HG03159 (cell line): ENCODE measurements around the gene PTOV1.

Source experiments
- ATAC-seq: cut with Tn5 transposase; IDR thresholded peaks from one replicate; pipeline ENCODE4 v1.9.1; 2021; ENCODE audit warnings: mild to moderate bottlenecking, moderate library complexity; ENCODE audit not compliant: unreplicated experiment

Gene PTOV1

DNA sequence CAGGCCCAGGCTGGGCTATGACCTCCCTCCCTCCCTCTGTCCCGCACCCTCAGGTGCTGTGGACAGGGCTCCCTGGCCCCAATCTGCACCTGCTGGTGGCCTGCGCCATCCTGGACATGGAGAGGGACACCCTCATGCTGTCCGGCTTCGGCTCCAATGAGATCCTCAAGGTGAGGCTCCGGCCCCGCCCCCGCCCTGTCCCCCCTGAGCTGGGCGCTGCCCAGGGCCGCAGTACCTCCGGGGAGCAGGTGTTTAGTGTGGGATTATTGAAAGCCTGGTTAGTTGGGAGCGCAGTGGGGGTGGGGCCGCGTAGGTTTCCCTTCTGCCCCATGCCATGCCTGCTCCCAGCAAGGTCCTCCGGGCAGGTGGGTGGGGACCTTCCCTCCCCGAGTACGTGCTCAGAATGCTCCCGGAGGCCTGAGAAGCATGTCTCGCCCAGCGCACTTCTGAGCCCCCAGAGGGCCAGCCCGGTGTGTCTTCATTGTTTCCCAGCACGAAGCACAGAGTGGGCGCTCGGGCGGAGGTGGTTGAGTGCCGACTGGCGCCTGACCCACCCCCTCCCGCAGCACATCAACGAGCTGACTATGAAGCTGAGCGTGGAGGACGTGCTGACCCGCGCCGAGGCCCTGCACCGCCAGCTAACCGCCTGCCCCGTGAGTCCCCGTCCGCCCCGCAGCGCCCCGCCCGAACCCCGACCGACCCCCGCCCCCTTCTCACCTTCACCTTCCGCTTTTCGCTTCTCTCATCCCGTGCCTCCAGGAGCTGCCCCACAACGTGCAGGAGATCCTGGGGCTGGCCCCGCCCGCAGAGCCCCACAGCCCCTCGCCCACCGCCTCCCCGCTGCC lies 36.9 kb downstream of the PTOV1 start:
- ATAC-seq: no peak

DNA sequence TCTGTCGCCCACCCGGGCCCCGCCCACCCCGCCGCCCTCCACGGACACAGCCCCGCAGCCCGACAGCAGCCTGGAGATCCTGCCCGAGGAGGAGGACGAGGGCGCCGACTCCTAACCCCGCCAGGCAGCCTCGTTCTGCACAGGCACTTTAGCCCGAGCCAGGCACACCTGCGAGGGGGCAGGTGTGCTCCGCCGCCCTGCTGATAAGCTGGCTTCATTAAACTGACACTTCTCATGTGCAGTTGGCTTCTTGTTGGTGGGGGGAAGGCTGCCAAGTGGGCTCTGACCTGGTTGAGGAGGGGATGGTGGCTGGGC lies 37.5 kb downstream of the PTOV1 start:
- ATAC-seq: no peak

DNA sequence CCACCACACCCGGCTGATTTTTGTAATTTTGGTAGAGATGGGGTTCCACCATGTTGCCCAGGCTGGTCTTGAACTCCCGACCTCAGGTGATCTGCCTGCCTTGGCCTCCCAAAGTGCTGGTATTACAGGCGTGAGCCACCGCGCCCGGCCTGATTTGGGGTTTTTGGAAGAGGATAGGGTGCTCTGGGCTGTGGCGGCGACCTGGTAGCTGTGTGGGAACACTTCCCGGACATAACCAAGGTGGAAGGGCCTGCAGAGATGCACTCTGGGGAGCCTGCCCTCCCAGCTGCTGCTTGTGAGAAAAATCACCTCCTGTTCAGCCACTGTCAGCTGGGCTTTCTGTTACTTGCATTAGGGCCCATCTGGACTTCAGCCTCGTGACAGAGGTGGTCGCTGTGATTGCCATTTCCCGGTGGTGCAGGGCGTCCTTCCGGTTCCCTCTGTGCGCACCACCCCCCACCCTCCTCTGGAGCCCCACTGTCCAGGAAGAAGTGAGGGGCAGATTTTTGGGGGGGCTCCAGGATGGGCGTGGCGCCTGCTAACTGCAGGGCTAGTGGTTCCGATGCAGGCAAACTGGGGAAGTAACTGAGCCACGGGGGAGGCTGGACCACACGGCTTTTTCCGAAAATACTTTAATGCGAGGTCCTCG lies 38.2 kb downstream of the PTOV1 start:
- no peak for ATAC-seq

DNA sequence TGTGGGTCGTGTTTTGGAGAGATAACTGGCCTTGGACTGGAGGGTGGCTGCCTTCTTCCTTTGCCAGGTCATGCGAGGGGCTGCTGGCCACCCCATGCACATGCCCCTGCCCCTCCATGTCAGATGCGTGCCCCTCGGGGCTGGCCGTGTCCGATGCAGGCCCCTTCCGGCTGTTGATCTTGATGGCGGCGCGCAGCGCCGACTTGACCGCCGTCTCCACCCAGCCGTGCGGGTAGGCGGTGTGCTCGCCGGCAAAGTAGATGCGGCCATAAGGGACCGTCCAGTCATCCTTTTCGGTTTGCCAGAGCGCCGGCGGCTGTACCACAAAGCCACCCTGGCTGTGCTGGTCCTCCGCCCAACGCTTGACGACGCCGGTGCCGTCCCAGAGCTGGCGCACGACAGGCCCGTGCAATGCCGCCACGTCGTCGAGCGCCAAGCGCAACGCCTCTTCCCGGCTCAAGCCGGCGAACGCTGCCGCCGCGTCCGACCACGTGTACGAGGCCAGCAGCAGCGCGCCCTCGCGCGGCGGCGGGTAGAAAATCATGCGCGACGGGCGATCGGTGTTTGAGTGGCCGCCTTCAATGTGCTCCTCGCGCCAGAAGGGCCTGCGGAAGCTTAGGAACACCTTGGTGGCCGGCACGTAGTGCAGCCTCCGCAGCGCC lies 38.9 kb downstream of the PTOV1 start:
- no peak for ATAC-seq

DNA sequence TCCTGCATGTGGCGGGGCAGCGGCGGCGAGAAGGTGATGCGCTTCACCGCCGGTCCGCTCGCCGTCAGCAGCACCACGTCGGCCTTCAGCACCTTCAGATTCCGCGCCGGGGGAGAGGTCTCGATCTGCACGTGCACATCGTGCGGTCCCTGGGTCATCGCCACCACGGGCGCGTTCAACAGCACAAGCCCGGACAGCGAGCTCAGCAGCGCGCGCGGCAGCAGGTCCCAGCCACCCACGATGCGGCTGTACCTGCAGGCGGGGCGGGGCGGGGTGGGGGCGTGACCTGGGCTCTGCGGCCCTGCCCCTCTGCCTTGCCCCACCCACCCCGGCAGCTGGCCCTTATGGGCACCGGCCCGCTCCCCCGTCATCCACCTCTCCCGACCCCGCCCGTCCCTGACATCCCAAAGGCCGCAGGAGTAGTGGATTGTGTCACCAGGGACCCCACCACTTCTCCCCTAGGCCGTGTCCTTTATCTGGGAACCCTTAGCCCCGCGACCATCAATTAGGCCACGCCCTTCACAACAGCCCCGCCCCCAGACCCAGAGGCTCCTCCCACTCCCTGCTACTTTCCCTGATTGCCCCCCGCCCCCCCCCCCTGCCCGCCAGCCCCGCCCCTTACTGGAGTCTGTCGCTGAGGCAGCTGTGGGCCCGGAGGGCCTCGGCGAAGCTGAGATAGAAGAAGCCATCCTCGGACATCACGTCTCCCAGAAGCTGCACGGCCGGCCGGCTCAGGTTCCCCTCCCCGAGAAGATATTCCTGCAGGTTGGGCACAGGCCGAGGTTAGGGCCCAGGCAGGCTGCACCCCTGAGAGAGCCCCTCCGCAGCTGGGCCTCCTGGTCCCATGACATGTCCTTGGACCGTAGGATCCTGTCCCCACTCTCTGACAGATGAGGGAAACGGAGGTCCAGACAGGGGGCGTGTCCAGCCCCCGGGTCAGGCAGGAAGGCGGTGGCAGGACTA lies 39.7 kb downstream of the PTOV1 start:
- no peak for ATAC-seq

DNA sequence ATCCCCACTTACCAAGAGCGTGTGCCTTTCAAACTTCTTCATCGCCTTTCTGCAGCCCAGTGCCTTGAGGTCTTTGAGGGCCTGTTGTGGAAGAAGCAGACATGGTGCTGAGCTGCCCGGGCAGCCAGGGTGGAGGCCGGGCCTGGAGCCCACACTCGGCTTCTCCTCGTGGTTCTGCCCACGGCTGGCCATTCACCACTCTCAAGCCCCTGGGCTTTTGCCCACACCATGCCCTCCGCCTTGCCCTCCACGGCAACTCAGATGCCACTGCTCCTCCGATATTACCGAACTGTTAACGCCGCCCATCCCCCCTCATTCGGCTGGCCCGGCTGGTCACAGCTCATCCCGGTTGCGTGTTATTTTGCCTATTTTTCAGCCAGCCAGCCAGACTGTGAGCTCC lies 40.4 kb downstream of the PTOV1 start:
- no peak for ATAC-seq

DNA sequence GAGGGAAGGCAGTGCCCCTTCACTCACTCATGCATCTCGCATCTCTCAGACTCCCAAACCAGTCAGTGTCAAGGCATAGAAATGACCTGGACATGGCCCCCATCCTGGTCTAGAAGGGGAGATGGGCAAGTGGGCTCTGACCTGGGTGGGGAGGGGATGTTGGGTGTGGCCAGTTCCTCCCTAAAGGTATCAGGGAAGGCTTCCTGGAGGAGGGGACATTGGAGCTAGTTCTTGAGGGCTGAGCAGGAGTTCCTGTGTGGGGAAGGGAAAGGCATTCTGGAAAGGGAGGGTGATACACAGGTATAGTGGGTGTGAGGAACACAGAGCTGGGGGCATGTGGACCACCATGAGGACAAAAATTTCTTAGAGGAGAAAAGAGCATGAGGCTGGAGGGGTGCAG lies 41.8 kb downstream of the PTOV1 start:
- ATAC-seq: no peak

DNA sequence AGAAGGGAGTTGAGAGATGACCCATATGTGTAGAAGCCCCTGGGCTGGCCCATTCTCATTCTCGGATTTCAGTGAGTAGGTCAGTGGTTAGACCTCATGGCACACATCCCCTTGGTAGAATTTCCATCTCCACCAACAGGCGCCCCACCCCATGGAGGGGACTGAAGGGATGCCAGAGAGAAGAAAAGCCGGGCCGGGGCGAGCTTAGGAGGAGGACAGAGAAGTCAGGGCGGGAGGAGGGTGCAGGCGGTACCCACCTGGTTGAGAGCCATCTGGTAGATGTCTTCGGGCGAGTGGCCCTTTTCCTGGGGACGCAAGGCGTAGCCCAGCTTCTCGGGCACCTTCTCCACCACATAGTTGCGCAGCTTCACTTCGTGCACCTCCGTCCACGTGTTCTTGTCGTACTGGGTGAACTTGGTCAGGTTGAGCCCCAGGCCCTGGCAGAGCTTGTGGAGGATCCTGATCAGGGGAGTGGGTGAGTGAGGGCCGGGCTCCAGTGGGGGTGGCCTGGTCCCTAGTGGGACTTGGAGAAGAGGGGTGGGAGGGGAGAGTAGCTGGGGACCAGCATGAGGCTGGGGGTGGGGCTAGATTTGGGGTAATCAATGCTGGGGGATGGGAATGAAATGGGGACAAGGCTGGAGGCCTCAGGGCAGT lies 43.2 kb downstream of the PTOV1 start:
- no peak for ATAC-seq

DNA sequence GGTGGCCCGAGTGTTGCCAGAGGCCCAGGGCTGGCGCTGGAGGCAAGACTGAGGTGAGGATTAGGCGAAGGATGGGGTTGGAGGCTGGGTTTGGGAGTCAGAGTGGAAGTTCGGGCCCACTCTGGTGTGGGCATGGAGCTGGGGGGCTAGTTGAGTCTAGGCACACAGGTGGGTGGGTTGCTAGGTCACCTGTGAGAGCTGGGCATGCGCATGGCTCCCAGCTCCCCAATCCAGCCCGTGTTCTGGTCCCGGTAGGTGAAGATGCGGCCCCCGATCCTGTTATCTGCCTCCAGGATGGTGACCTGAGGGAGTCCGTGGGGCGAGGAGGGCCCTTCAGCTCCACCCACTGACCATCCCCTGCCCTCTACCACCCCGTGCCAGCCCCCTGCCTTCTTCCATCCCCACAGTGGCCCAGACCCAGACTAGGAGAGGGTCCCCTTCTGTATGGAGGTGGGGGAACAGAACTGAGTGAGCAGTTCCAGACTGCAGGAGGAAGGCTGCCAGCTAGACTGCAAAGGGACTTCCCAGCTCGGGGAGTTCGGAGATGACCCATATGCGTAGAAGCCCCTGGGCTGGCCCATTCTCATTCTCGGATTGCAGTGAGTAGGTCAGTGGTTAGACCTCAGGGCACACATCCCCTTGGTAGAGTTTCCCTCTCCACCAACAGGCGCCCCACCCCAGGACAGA lies 44.1 kb downstream of the PTOV1 start:
- no peak for ATAC-seq

DNA sequence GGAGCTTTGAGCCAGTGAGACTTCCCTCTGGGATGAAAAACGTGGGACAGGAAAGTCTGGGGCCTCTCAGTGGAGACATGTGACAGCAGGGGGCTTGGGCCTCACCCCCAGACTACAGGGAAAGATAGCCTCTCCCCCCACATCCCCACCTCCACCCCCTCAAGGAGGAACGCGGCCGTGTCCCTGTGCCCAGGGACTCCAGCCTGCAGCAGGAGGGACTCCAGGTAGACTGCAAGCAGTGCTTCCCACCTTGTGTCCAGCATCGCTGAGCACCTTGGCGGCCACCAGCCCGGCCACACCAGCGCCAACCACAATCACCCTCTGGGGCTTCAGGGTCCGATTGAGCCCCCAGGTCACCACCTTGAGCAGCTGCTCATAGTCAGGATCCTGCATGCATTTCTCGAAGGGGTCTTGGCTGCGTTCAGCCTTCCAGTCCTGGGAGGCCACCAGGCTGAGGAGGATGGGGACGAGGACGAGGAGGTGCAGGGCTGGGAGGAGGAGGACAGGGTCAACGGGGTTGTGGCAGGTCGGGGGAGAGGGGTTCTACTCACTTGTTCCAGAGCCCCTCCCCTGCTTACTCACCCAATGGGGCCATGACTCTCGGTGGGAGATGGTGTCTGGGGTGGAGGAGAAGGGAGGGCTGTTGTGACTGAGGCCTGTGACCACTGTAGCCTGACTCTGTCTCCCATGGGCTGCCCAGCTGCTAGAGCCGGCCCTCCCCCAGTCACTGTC lies 44.8 kb downstream of the PTOV1 start:
- ATAC-seq: no peak

DNA sequence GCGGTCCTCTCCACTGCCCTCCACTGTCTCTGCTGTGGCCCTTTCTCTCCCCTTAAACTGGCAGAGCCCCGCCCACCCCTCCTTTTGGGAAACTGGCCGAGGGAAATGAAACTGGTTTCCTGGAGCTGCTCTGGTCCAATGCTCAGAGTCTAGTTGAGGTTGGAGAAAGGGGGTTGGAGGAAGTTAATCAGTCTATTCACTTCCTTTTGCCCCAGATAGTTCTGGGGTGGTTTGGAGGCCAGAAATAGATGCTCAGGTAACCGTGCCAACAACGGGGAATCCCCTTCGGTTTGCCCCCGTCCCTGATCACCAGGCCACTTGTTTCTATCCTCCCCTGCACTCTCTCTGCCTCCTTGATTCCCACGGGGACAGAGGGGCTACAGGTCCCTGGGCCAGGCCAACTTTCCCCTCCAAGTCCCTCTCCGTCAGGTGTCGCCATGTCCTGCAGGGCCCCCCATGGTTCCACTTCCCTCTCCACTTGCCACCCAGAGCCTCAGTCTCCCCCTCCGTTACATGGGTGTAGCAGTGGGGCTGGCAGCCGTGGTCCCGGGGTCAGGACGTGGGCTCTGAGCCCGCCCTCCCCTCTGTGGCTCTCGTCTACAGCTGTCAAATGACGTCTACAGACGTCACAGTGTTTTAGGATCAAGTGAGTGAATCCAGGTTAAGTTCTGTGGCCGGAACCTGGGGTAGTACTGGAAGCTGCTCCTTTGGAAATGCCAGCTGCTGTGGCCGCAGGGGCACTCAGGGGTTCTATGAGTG lies 46.1 kb downstream of the PTOV1 start, which contains the start of gene IL4I1:
TSS of gene IL4I1 (minus strand) at position 25 of the 759 bp plus-strand sequence. CDS start 727 bp downstream, outside the sequence.
- ATAC-seq: peak; percentile 55

DNA sequence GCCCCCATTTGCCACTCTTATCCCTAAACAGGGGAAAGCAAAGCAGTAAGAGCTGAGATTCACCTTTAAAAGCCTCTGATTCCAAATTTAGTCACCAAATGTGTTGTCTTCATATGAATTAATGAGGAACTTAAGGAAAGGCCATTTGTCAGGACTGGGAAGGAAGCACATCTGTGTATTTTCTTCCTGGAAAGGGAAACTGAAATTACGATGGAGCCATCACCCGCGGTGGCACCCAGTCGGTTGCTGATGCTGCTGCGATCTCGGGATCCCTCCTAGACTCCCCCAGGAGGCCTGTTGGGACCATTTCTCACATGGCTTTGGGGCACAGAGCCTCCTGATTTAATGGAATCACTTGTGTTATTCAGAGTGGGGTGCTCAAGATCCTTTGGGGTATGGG lies 53.2 kb downstream of the PTOV1 start:
- ATAC-seq: no peak

DNA sequence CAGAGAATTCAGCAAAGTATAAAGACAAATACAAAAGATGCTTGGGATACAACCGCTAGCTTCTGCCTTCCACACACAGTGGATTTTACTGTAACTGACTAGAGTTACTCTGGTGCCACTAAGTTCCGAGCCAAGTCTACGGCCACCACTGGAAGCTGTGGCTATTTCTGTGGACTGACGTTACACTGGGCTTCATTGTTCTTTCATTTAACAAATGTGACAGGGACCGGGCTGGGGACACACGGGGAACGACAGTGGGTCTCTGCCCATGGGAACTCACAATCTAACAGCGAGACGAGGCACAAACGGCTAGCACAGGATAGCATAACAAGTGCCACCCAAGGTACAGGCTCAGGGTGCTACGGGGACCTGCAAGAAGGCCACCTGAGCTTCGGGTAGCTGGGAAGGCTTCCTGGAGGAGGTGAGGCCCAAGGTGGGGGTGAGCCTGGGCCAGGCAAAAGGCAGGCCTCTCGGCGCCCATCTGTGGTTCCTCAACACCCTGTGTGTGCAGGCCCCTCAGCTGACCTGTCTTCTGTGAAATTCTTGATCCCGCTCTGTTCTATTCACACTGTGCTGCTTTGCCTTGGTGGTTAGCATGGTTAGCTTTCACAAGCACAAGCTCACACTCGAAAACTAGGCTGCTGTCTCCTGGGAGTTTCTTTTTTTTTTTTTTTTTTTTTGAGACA lies 56.1 kb downstream of the PTOV1 start:
- ATAC-seq: no peak

DNA sequence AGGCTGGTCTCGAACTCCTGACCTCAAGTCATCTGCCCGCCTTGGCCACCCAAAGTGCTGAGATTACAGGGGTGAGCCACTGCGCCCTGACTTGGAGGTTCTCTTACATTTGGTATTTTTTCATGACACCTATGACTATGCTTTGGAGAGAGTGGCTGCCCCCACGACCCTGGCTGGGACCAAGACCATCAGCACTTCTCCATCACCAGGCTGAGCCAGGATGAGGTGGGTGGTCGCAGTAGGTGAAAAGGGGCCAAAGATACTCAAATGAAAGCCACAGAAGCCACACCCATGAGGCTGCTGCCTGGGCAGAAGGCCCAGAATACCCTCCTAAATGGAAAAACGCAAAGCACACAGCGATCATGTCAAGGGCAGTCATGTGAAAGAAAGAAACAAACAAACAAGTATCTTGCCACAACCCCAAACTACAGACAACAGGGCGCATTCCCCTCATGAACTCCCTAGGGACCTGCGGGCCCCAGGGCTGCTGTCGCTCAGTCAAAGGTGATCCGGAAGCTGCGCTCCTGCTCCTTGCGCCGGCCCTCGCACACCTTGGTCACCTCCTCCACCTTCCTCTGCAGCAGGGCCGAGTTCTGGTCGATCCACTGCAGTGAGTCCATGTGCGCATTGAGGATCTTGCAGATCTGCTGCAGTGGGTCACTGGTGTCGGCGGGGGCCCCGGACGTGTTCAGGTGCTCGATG lies 56.9 kb downstream of the PTOV1 start:
- ATAC-seq: no peak

DNA sequence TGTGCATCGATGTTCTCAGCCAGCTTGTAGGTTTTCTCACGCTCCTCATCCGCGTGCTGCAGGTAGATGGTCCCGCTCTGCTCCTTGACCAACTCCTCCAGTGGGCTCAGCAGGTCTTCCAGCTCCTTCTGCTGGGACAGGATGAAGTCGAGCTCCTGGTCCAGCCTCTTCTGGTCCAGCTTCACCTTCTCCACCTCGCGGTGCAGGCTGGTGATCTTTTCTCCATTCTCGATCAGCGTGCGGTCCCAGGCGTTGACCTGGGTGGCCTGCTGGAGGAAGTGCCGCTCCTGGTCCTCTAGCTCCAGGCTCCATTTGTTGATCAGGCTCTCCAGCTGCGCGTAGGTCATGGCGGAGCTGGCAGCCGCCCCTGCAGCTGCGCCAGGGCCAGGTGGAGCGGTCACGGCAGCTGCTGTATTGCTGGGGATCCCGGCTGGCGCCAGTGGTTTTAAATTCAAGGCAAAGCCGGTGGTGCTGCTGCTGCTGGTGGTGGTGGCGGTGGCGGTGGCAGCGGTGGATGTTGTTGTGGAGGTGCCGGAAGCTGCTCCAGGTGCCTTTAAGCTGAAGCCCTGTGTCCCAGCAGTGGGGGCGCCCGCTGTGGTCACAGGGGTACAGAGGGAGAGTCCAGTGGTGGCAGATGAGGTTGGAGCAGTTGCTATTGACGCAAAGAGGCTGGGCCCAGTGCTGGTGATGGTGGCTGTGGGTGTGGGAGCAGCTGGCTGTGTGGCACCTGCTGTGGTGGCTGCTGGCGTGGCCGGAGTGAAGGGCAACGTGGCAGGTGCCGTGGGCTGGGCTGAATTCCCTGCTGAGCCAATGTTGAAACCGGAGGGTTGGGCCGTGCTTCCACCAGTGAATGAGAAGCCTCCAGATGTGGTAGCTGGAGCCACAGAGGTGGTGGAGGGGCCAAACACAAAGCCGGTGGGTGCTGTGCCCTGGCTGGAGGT lies 57.8 kb downstream of the PTOV1 start:
- ATAC-seq: no peak

DNA sequence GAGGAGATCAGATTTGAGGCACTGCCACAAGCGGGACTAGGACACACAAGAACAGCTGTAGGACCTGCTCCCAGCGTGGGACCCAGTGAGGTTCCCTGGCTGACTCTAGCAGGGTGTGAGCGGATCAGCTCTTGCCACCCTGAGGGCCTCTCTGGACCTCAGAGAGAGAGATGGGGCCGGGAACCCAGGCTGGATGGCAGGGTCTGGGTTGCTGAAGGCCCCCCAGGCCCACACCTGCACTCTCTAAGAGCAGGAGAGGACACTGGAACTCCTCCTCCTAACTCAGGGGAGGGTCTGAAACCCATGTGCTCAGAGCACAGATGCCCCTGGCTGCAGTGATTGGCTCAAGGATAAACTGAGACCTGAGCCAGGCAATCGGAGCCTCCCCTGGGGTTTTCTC lies 59.2 kb downstream of the PTOV1 start:
- no peak for ATAC-seq
